ENCODE results near the gene PRLR. TPM values are rescaled to one million over a fixed set of nuclear protein-coding genes. Genes with fewer than 3 reads are reported as not detected.

Gene PRLR
- total RNA-seq, 4 donors from 2014 or later, result 9.1 to 69.5 (median 54.1) TPM

- no peaks in the 10 kb centered on the region for H3K4me1 ChIP-seq
- H3K27ac ChIP-seq, result no peak overlapping the region
- H3K9me3 ChIP-seq, result no peaks in the 10 kb centered on the region
- H3K27me3 ChIP-seq, result no peaks in the 10 kb centered on the region
- no peak for DNase-seq
- no peak for TF ChIP-seq POLR2A (IDR thresholded peaks at IDR 0.05)
- TF ChIP-seq, protein P1, sequence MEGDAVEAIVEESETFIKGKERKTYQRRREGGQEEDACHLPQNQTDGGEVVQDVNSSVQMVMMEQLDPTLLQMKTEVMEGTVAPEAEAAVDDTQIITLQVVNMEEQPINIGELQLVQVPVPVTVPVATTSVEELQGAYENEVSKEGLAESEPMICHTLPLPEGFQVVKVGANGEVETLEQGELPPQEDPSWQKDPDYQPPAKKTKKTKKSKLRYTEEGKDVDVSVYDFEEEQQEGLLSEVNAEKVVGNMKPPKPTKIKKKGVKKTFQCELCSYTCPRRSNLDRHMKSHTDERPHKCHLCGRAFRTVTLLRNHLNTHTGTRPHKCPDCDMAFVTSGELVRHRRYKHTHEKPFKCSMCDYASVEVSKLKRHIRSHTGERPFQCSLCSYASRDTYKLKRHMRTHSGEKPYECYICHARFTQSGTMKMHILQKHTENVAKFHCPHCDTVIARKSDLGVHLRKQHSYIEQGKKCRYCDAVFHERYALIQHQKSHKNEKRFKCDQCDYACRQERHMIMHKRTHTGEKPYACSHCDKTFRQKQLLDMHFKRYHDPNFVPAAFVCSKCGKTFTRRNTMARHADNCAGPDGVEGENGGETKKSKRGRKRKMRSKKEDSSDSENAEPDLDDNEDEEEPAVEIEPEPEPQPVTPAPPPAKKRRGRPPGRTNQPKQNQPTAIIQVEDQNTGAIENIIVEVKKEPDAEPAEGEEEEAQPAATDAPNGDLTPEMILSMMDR (IDR thresholded peaks at IDR 0.05), result no peak
- no peaks in the 10 kb centered on the region for H3K36me3 ChIP-seq
- no peak overlapping the region for H3K4me3 ChIP-seq
Observed at GRCh38 chr5:35092703-35093102, 137.6 kb downstream of the PRLR start.

- Histone ChIP-seq H3K27ac (no peak overlapping the region), H3K4me3 (no peak overlapping the region), H3K4me1 (no peaks in the 10 kb centered on the region), H3K9me3 (no peaks in the 10 kb centered on the region), H3K36me3 (no peaks in the 10 kb centered on the region), H3K27me3 (no peaks in the 10 kb centered on the region)
- DNase-seq, result no peak
- no peak for TF ChIP-seq POLR2A (IDR thresholded peaks at IDR 0.05)
- TF ChIP-seq, protein P1 (IDR thresholded peaks at IDR 0.05), result no peak
Observed at GRCh38 chr5:35091704-35092103, 138.6 kb downstream of the PRLR start.

DNA sequence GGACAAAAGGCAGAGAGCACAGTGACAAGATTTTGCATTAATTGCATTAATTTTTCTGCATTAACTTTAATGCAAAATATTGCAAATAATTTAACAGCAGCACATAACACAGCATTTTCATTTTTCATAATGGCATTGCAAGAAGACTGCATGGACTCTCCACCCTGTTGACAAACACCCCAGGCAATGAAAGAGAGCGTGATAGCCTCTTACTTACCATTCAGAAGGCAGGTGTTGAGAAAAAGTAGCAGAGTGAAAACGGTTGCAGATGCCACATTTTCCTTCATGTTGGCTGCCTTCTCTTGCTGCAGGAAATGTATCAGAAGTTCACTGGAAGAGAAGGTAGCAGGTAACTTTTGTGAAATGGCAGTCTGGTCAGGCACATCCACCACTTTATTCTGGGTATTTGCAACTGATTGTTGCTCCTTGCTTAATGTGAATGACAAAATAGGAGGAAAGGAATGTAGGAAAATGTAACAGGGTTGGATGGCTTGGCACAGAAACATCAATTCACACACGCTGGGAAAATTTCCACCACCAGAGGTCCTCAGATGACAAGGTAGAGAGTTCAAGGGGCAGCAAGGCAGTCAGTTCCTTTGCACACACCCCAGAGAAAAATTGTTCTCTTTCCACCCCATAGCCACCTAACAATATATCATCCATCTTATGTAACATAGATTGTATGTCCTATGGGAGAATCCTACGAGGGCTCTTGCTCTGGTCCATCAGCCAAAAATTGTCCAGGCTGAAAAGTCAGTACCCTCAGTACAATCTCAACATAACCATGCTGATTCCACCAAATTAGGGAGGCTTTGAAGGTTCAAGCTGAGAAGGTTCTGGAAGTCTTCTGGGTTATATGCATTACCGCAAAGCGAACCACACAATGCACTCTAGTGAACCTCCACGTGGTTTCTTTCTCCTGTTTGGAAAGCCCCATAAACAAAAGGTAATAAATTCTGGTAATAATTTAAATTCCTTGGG is 140.7 kb downstream of the PRLR start:
- Histone ChIP-seq H3K4me3 (no peak overlapping the region), H3K27me3 (no peaks in the 10 kb centered on the region), H3K9me3 (no peaks in the 10 kb centered on the region), H3K27ac (no peak overlapping the region), H3K4me1 (no peaks in the 10 kb centered on the region), H3K36me3 (no peaks in the 10 kb centered on the region)
- DNase-seq, result peak in 2 of 3 donors; percentile 43 to 82
- no peak for TF ChIP-seq POLR2A (IDR thresholded peaks at IDR 0.05)
- TF ChIP-seq, protein P1 (IDR thresholded peaks at IDR 0.05), result peak; percentile 3 to 87 (median 71)

GRCh38 chr5:35087991-35088390 is 142.3 kb downstream of the PRLR start:
- no peaks in the 10 kb centered on the region for H3K36me3 ChIP-seq
- no peak for TF ChIP-seq POLR2A (IDR thresholded peaks at IDR 0.05)
- TF ChIP-seq, protein P1 (IDR thresholded peaks at IDR 0.05), result no peak
- H3K9me3 ChIP-seq, result no peaks in the 10 kb centered on the region
- DNase-seq, result no peak
- no peak overlapping the region for H3K27ac ChIP-seq
- no peak overlapping the region for H3K4me3 ChIP-seq
- no peaks in the 10 kb centered on the region for H3K27me3 ChIP-seq
- H3K4me1 ChIP-seq, result no peaks in the 10 kb centered on the region

GRCh38 chr5:35083150-35083549 is 147.1 kb downstream of the PRLR start:
- H3K4me1 ChIP-seq, result no peaks in the 10 kb centered on the region
- H3K9me3 ChIP-seq, result no peaks in the 10 kb centered on the region
- no peak overlapping the region for H3K4me3 ChIP-seq
- no peak overlapping the region for H3K27ac ChIP-seq
- no peaks in the 10 kb centered on the region for H3K36me3 ChIP-seq
- no peaks in the 10 kb centered on the region for H3K27me3 ChIP-seq
- DNase-seq, result no peak
- no peak for TF ChIP-seq POLR2A (IDR thresholded peaks at IDR 0.05)
- TF ChIP-seq, protein P1 (IDR thresholded peaks at IDR 0.05), result no peak

All from Peyer's patch (tissue), 4 donors.